RWPE2 (cell line): ENCODE measurements around the gene CACNA1B.

Source experiments
- ATAC-seq: fragments of 200-7000 bp; cut with Tn5 transposase; 3 replicates; pipeline ENCODE4 v1.9.1; 2021; ENCODE audit warnings: low read depth
- DNase-seq: peaks from one replicate; pipeline ENCODE4 v3.0.0-alpha.2; 2020; ENCODE audit warnings: low spot score
- H3K27ac ChIP-seq: fragments of 450-650 bp; 2 replicates; pipeline ENCODE4 v1.5.1; 2017; ENCODE audit warnings: mild to moderate bottlenecking; ENCODE audit not compliant: poor library complexity, severe bottlenecking
- H3K27me3 ChIP-seq: fragments of 250-450 bp; sonication (Bioruptor Pico); 2 replicates; pipeline ENCODE4 v1.5.1; 2021; ENCODE audit warnings: mild to moderate bottlenecking, moderate library complexity; ENCODE audit not compliant: insufficient read depth, poor library complexity, severe bottlenecking
- H3K36me3 ChIP-seq: fragments of 250-450 bp; sonication (Bioruptor Pico); 2 replicates; pipeline ENCODE4 v1.5.1; 2020; ENCODE audit warnings: low read depth, mild to moderate bottlenecking, moderate library complexity
- H3K4me1 ChIP-seq: fragments of 250-450 bp; sonication (Bioruptor Pico); 2 replicates; pipeline ENCODE4 v1.5.1; 2021; ENCODE audit warnings: mild to moderate bottlenecking, moderate library complexity; ENCODE audit not compliant: insufficient read depth, poor library complexity, severe bottlenecking
- H3K4me3 ChIP-seq: fragments of 250-450 bp; sonication (Bioruptor Pico); 2 replicates; pipeline ENCODE4 v1.5.1; 2021; ENCODE audit warnings: mild to moderate bottlenecking, moderate library complexity; ENCODE audit not compliant: severe bottlenecking
- H3K9me3 ChIP-seq: fragments of 250-450 bp; sonication (Bioruptor Pico); 2 replicates; pipeline ENCODE4 v1.5.1; 2021; ENCODE audit warnings: mild to moderate bottlenecking, moderate library complexity; ENCODE audit not compliant: severe bottlenecking
- CTCF ChIP-seq: fragments of 450-650 bp; IDR thresholded peaks from one replicate; pipeline ENCODE4 v1.5.1; 2017; ENCODE audit warnings: mild to moderate bottlenecking, moderate library complexity; ENCODE audit not compliant: poor library complexity, severe bottlenecking

CACNA1B gene

GRCh38 chr9:137952976-137953666 is 75.5 kb downstream of the CACNA1B start:
- Histone ChIP-seq H3K27ac (no peak overlapping the region), H3K36me3 (no peaks in the 10 kb centered on the region), H3K27me3 (no peaks in the 10 kb centered on the region), H3K4me1 (no peaks in the 10 kb centered on the region), H3K4me3 (no peak overlapping the region), H3K9me3 (no peaks in the 10 kb centered on the region)
- TF ChIP-seq CTCF: no peak
- ATAC-seq: no peak
- no peak for DNase-seq

GRCh38 chr9:137953683-137954438 is 76.3 kb downstream of the CACNA1B start:
- Histone ChIP-seq H3K4me1 (no peaks in the 10 kb centered on the region), H3K9me3 (no peaks in the 10 kb centered on the region), H3K4me3 (no peak overlapping the region), H3K36me3 (no peaks in the 10 kb centered on the region), H3K27ac (no peak overlapping the region), H3K27me3 (no peaks in the 10 kb centered on the region)
- TF ChIP-seq CTCF: no peak
- DNase-seq: no peak
- no peak for ATAC-seq

GRCh38 chr9:137955224-137955570 is 77.6 kb downstream of the CACNA1B start:
- Histone ChIP-seq H3K9me3 (no peaks in the 10 kb centered on the region), H3K27me3 (no peaks in the 10 kb centered on the region), H3K36me3 (no peaks in the 10 kb centered on the region), H3K4me3 (no peak overlapping the region), H3K4me1 (no peaks in the 10 kb centered on the region), H3K27ac (no peak overlapping the region)
- DNase-seq (no peak), ATAC-seq (no peak)
- TF ChIP-seq CTCF: no peak

GRCh38 chr9:137955586-137955985 is 78.0 kb downstream of the CACNA1B start:
- no peak for TF ChIP-seq CTCF
- no peaks in the 10 kb centered on the region for H3K27me3 ChIP-seq
- H3K9me3 ChIP-seq: no peaks in the 10 kb centered on the region
- H3K4me1 ChIP-seq: no peaks in the 10 kb centered on the region
- H3K4me3 ChIP-seq: no peak overlapping the region
- H3K36me3 ChIP-seq: no peaks in the 10 kb centered on the region
- ATAC-seq (no peak), DNase-seq (no peak)
- H3K27ac ChIP-seq: no peak overlapping the region

- H3K27me3 ChIP-seq: no peaks in the 10 kb centered on the region
- H3K27ac ChIP-seq: no peak overlapping the region
- no peak for ATAC-seq
- no peaks in the 10 kb centered on the region for H3K4me1 ChIP-seq
- H3K9me3 ChIP-seq: no peaks in the 10 kb centered on the region
- no peak for DNase-seq
- TF ChIP-seq CTCF: no peak
- H3K36me3 ChIP-seq: no peaks in the 10 kb centered on the region
- H3K4me3 ChIP-seq: no peak overlapping the region
Measured at GRCh38 chr9:137956039-137956438, 78.5 kb downstream of the CACNA1B start.
